Measurements from ENCODE around the gene VWA2. TPM values are rescaled to one million over a fixed set of nuclear protein-coding genes. Genes with fewer than 3 reads are reported as not detected.

The VWA2 gene
- total RNA-seq, 2 donors from 2014 or later, result 1.7 to 2.0 TPM

- no peaks in the 10 kb centered on the region for H3K27me3 ChIP-seq (ENCODE audit: control insufficient read depth, insufficient read depth, low read length, poor library complexity, severe bottlenecking)
- peaks cover 4% of the 10 kb centered on the region for H3K4me1 Mint-ChIP-seq
- H3K4me1 ChIP-seq (ENCODE audit: control insufficient read depth, insufficient read depth, low read length), result no peaks in the 10 kb centered on the region
- H3K4me3 Mint-ChIP-seq, result no peak overlapping the region
- H3K9me3 Mint-ChIP-seq, result peaks cover 5% of the 10 kb centered on the region
- WGBS, 2 experiments (ENCODE audit: insufficient coverage in 1 of 2, insufficient read length in 1 of 2), result 96 to 100% methylated on average over 3 of the region's 7 CpGs
- no peak for TF ChIP-seq CTCF (conservative IDR thresholded peaks at IDR 0.05)
- no peaks in the 10 kb centered on the region for H3K36me3 ChIP-seq (ENCODE audit: control insufficient read depth, insufficient read depth, low read length)
- H3K4me3 ChIP-seq (ENCODE audit: low read length), result no peak overlapping the region
- H3K36me3 Mint-ChIP-seq (ENCODE audit: low read depth), result peaks cover 5% of the 10 kb centered on the region
- H3K27me3 Mint-ChIP-seq (ENCODE audit: insufficient read depth), result no peaks in the 10 kb centered on the region
- no peak for DNase-seq
- no peak overlapping the region for H3K27ac Mint-ChIP-seq
- H3K27ac ChIP-seq (ENCODE audit: low read depth, low read length), result no peak overlapping the region
- H3K9me3 ChIP-seq (ENCODE audit: control insufficient read depth, low read length), result no peaks in the 10 kb centered on the region
- no peak overlapping the region for H3K9ac ChIP-seq (ENCODE audit: extremely low read depth, low read length, poor library complexity, severe bottlenecking)
Measured at GRCh38 chr10:114252883-114253282, 13.8 kb downstream of the VWA2 start.

GRCh38 chr10:114255227-114255626, 16.2 kb downstream of the VWA2 start:
- no peak for DNase-seq
- H3K4me3 Mint-ChIP-seq, result no peak overlapping the region
- Histone ChIP-seq H3K27ac (ENCODE audit: low read depth, low read length) (no peak overlapping the region), H3K27me3 (ENCODE audit: control insufficient read depth, insufficient read depth, low read length, poor library complexity, severe bottlenecking) (no peaks in the 10 kb centered on the region), H3K9ac (ENCODE audit: extremely low read depth, low read length, poor library complexity, severe bottlenecking) (no peak overlapping the region), H3K9me3 (ENCODE audit: control insufficient read depth, low read length) (no peaks in the 10 kb centered on the region), H3K36me3 (ENCODE audit: control insufficient read depth, insufficient read depth, low read length) (no peaks in the 10 kb centered on the region), H3K4me1 (ENCODE audit: control insufficient read depth, insufficient read depth, low read length) (no peaks in the 10 kb centered on the region), H3K4me3 (ENCODE audit: low read length) (no peak overlapping the region)
- peaks cover 5% of the 10 kb centered on the region for H3K9me3 Mint-ChIP-seq
- H3K27ac Mint-ChIP-seq, result no peak overlapping the region
- 87% methylated on average over 1 of the region's 1 CpG; no CpG with 5 or more reads in 1 of the 2 experiments for WGBS, 2 experiments (ENCODE audit: insufficient coverage in 1 of 2, insufficient read length in 1 of 2)
- peaks cover 12% of the 10 kb centered on the region for H3K4me1 Mint-ChIP-seq
- H3K36me3 Mint-ChIP-seq (ENCODE audit: low read depth), result peaks cover 5% of the 10 kb centered on the region
- no peak for TF ChIP-seq CTCF (conservative IDR thresholded peaks at IDR 0.05)
- no peaks in the 10 kb centered on the region for H3K27me3 Mint-ChIP-seq (ENCODE audit: insufficient read depth)

- no peak for DNase-seq
- no peak for TF ChIP-seq CTCF (conservative IDR thresholded peaks at IDR 0.05)
- Mint-ChIP-seq H3K4me1 (peaks cover 12% of the 10 kb centered on the region), H3K27ac (no peak overlapping the region), H3K36me3 (ENCODE audit: low read depth) (peaks cover 5% of the 10 kb centered on the region), H3K4me3 (no peak overlapping the region), H3K9me3 (peaks cover 5% of the 10 kb centered on the region), H3K27me3 (ENCODE audit: insufficient read depth) (no peaks in the 10 kb centered on the region)
- no peaks in the 10 kb centered on the region for H3K27me3 ChIP-seq (ENCODE audit: control insufficient read depth, insufficient read depth, low read length, poor library complexity, severe bottlenecking)
- H3K4me3 ChIP-seq (ENCODE audit: low read length), result no peak overlapping the region
- no peak overlapping the region for H3K9ac ChIP-seq (ENCODE audit: extremely low read depth, low read length, poor library complexity, severe bottlenecking)
- whole genome bisulfite sequencing, 2 experiments (ENCODE audit: insufficient coverage in 1 of 2, insufficient read length in 1 of 2), result 89 to 91% methylated on average over 10 to 12 of the region's 12 CpGs
- H3K4me1 ChIP-seq (ENCODE audit: control insufficient read depth, insufficient read depth, low read length), result no peaks in the 10 kb centered on the region
- H3K9me3 ChIP-seq (ENCODE audit: control insufficient read depth, low read length), result no peaks in the 10 kb centered on the region
- no peaks in the 10 kb centered on the region for H3K36me3 ChIP-seq (ENCODE audit: control insufficient read depth, insufficient read depth, low read length)
- H3K27ac ChIP-seq (ENCODE audit: low read depth, low read length), result no peak overlapping the region
Measured at GRCh38 chr10:114256008-114256765, 17.1 kb downstream of the VWA2 start.
